A549 (cell line): ENCODE results near the gene DAGLA.

ENCODE experiments used
- CTCF ChIP-seq: fragments of >200 bp; sonication (Bioruptor Twin); formaldehyde crosslinking; IDR thresholded peaks from 3 replicates; pipeline ENCODE4 v1.5.1; 2016
- USF2 ChIP-seq: fragments of 450-650 bp; IDR thresholded peaks from 2 replicates; pipeline ENCODE4 v1.6.1; 2014; ENCODE audit warnings: antibody characterized with exemption

- TF ChIP-seq USF2 (no peak), CTCF (no peak)
Observed at GRCh38 chr11:61682906-61683675, 2.9 kb downstream of the DAGLA start.
